ENCODE measurements around the gene OR10A2. TPM values are rescaled to one million over a fixed set of nuclear protein-coding genes. Genes with fewer than 3 reads are reported as not detected.

OR10A2 gene
- total RNA-seq, result not detected
- not detected for polyA plus RNA-seq

DNA sequence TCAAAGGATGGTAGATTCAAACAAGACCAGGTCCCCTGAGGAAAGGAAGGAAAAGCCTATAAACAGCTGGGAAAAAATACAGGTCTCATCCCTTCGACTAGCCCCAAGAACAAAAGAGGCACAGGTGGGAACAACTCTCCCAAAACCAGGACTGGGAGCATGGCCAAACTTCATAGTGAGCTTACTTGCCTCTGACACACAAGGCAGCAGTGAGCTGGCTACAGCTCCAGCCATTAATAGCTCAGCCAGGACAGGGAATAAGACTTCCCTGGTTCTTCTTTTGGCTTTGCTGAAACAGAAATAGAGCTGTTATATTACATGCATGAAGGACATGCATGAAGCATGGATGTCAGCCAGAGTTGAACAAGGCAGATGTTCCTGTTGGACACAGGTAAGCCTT is at the start of gene OR10A2:
Gene OR10A2, plus strand, starts transcription at position 97 of the 400 bp plus-strand sequence. CDS start 6,698 bp downstream, outside the sequence.
- intact Hi-C loops (cut with DNase I), result no loop called here
- Histone ChIP-seq H3K27ac (no peak within 1 kb of the TSS), H3K27me3 (no peaks in the 10 kb centered on the region), H3K36me3 (no peaks in the 10 kb centered on the region), H3K4me3 (no peak within 1 kb of the TSS), H3K4me1 (no peaks in the 10 kb centered on the region), H3K9me3 (no peaks in the 10 kb centered on the region)
- no peak for DNase-seq
- WGBS, 2 donors, result 64 to 74% methylated on average over 1 of the region's 1 CpG
- TF ChIP-seq EP300 (IDR thresholded peaks at IDR 0.05), result no peak
- TF ChIP-seq POLR2AphosphoS5 (IDR thresholded peaks at IDR 0.05), result no peak
- TF ChIP-seq, protein P1, sequence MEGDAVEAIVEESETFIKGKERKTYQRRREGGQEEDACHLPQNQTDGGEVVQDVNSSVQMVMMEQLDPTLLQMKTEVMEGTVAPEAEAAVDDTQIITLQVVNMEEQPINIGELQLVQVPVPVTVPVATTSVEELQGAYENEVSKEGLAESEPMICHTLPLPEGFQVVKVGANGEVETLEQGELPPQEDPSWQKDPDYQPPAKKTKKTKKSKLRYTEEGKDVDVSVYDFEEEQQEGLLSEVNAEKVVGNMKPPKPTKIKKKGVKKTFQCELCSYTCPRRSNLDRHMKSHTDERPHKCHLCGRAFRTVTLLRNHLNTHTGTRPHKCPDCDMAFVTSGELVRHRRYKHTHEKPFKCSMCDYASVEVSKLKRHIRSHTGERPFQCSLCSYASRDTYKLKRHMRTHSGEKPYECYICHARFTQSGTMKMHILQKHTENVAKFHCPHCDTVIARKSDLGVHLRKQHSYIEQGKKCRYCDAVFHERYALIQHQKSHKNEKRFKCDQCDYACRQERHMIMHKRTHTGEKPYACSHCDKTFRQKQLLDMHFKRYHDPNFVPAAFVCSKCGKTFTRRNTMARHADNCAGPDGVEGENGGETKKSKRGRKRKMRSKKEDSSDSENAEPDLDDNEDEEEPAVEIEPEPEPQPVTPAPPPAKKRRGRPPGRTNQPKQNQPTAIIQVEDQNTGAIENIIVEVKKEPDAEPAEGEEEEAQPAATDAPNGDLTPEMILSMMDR (IDR thresholded peaks at IDR 0.05), result no peak
- TF ChIP-seq POLR2A (IDR thresholded peaks at IDR 0.05), result no peak

DNA sequence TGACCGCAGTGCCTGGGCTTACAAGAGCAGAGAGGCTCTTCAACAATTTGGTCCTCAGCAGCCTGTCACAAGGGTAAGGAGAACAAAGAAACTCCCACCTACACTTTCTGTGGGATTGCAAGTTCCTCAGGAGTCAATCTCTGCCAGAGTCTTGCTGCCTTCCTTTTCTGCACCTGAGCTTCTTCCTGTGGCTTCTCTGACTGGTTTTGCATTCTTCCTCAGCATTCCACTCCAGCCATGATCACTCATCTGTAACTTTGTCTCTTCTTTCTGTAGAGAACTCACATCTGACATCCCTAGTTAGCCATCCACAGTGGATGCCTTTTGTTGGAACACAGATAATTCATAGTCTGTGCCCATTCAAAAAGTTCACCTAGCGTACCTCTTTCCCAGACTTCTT is 49.2 kb upstream of the OR10A2 start:
- TF ChIP-seq EP300 (IDR thresholded peaks at IDR 0.05) (no peak), POLR2A (IDR thresholded peaks at IDR 0.05) (no peak), POLR2AphosphoS5 (IDR thresholded peaks at IDR 0.05) (no peak)
- TF ChIP-seq, protein P1 (IDR thresholded peaks at IDR 0.05), result no peak
- Histone ChIP-seq H3K36me3 (no peaks in the 10 kb centered on the region), H3K27ac (no peak overlapping the region), H3K4me1 (no peaks in the 10 kb centered on the region), H3K9me3 (no peaks in the 10 kb centered on the region), H3K27me3 (no peaks in the 10 kb centered on the region), H3K4me3 (no peak overlapping the region)
- intact Hi-C loops (cut with DNase I), result no loop called here
- WGBS, 2 donors, result 73 to 74% methylated on average over 2 of the region's 2 CpGs
- DNase-seq, result no peak

GRCh38 chr11:6817694-6818093 is 45.2 kb upstream of the OR10A2 start:
- WGBS, 2 donors, result 53 to 76% methylated on average over 1 of the region's 1 CpG
- H3K36me3 ChIP-seq, result no peaks in the 10 kb centered on the region
- no peaks in the 10 kb centered on the region for H3K27me3 ChIP-seq
- no peak overlapping the region for H3K27ac ChIP-seq
- no peak for DNase-seq
- TF ChIP-seq POLR2AphosphoS5 (IDR thresholded peaks at IDR 0.05) (no peak), POLR2A (IDR thresholded peaks at IDR 0.05) (no peak), EP300 (IDR thresholded peaks at IDR 0.05) (no peak)
- TF ChIP-seq, protein P1 (IDR thresholded peaks at IDR 0.05), result no peak
- no peak overlapping the region for H3K4me3 ChIP-seq
- intact Hi-C loops (cut with DNase I), result no loop called here
- no peaks in the 10 kb centered on the region for H3K9me3 ChIP-seq
- H3K4me1 ChIP-seq, result no peaks in the 10 kb centered on the region

GRCh38 chr11:6818967-6819366 is 43.9 kb upstream of the OR10A2 start:
- no peaks in the 10 kb centered on the region for H3K36me3 ChIP-seq
- no peak for TF ChIP-seq POLR2AphosphoS5 (IDR thresholded peaks at IDR 0.05)
- TF ChIP-seq EP300 (IDR thresholded peaks at IDR 0.05), result no peak
- TF ChIP-seq, protein P1 (IDR thresholded peaks at IDR 0.05), result no peak
- TF ChIP-seq POLR2A (IDR thresholded peaks at IDR 0.05), result no peak
- H3K4me3 ChIP-seq, result no peak overlapping the region
- no peaks in the 10 kb centered on the region for H3K27me3 ChIP-seq
- no peak for DNase-seq
- intact Hi-C loops (cut with DNase I), result no loop called here
- no peak overlapping the region for H3K27ac ChIP-seq
- WGBS, 2 donors, result 90 to 92% methylated on average over 5 of the region's 5 CpGs
- H3K9me3 ChIP-seq, result no peaks in the 10 kb centered on the region
- H3K4me1 ChIP-seq, result no peaks in the 10 kb centered on the region

DNA sequence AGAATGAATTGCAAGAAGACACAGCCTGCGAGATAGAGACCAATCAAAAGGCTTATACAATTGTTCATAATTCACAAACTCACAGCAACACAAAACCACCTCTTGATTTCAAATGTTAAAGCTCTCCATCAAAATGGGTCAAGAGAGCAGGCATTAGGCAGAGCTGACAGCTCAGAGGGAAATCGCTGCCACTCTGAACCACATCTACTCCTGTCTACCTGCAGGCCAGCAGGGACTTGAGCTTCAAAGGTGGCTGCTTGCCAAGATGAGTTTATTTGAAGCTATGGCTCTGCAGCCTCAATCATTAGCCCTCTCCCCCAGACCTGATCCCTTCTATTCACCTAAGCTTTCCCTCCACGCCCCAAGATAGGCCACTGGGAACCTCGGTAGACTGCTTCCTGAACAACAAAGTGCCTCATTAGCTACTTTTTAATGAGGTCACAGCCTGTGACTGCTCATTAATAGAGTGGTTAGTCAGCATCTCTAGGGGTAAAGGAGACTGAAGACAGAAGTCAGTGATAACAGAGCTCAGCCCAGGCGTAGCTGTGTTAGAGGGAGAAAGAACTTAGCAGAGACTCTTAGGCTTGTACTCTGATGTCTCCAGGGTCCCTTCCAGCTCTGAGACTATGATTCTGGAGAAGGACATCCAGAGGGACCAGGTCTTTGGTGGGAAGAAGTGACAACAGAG is 38.6 kb upstream of the OR10A2 start:
- H3K4me3 ChIP-seq, result no peak overlapping the region
- no peaks in the 10 kb centered on the region for H3K4me1 ChIP-seq
- no peak overlapping the region for H3K27ac ChIP-seq
- DNase-seq, result no peak
- 77 to 80% methylated on average over 5 of the region's 5 CpGs for WGBS, 2 donors
- H3K27me3 ChIP-seq, result no peaks in the 10 kb centered on the region
- intact Hi-C loops (cut with DNase I), result no loop called here
- TF ChIP-seq, protein P1 (IDR thresholded peaks at IDR 0.05), result no peak
- TF ChIP-seq POLR2AphosphoS5 (IDR thresholded peaks at IDR 0.05) (no peak), POLR2A (IDR thresholded peaks at IDR 0.05) (no peak), EP300 (IDR thresholded peaks at IDR 0.05) (no peak)
- H3K36me3 ChIP-seq, result no peaks in the 10 kb centered on the region
- no peaks in the 10 kb centered on the region for H3K9me3 ChIP-seq

All from sigmoid colon (tissue), 7 donors.